ENCODE results near the gene NTM.

Gene NTM

GRCh38 chr11:131796541-131796940, 426.1 kb downstream of the NTM start:
- H3K27me3 ChIP-seq (ENCODE audit: insufficient read depth, poor library complexity, severe bottlenecking) = peaks cover 3% of the 10 kb centered on the region
- H3K4me3 ChIP-seq (replicated peaks; ENCODE audit: insufficient read depth, low read length) = no peak overlapping the region
- no peak overlapping the region for H3K27ac ChIP-seq (replicated peaks)
- DNase-seq (ENCODE audit: low read depth in 1 of 2, low spot score in 1 of 2) = no peak
- TF ChIP-seq, protein P1, sequence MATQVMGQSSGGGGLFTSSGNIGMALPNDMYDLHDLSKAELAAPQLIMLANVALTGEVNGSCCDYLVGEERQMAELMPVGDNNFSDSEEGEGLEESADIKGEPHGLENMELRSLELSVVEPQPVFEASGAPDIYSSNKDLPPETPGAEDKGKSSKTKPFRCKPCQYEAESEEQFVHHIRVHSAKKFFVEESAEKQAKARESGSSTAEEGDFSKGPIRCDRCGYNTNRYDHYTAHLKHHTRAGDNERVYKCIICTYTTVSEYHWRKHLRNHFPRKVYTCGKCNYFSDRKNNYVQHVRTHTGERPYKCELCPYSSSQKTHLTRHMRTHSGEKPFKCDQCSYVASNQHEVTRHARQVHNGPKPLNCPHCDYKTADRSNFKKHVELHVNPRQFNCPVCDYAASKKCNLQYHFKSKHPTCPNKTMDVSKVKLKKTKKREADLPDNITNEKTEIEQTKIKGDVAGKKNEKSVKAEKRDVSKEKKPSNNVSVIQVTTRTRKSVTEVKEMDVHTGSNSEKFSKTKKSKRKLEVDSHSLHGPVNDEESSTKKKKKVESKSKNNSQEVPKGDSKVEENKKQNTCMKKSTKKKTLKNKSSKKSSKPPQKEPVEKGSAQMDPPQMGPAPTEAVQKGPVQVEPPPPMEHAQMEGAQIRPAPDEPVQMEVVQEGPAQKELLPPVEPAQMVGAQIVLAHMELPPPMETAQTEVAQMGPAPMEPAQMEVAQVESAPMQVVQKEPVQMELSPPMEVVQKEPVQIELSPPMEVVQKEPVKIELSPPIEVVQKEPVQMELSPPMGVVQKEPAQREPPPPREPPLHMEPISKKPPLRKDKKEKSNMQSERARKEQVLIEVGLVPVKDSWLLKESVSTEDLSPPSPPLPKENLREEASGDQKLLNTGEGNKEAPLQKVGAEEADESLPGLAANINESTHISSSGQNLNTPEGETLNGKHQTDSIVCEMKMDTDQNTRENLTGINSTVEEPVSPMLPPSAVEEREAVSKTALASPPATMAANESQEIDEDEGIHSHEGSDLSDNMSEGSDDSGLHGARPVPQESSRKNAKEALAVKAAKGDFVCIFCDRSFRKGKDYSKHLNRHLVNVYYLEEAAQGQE (IDR thresholded peaks at IDR 0.05; ENCODE audit: insufficient replicate concordance, low read depth) = no peak
- TF ChIP-seq POLR2AphosphoS5 (IDR thresholded peaks at IDR 0.05; ENCODE audit: low read depth) (no peak), GABPA (IDR thresholded peaks at IDR 0.05; ENCODE audit: low read depth) (no peak), SPI1 (IDR thresholded peaks at IDR 0.05; ENCODE audit: borderline replicate concordance, low read depth) (no peak), CTCF (IDR thresholded peaks at IDR 0.05; ENCODE audit: insufficient read depth, low read length) (no peak)

GRCh38 chr11:131800452-131800851, 430.0 kb downstream of the NTM start:
- Histone ChIP-seq H3K4me3 (replicated peaks; ENCODE audit: insufficient read depth, low read length) (no peak overlapping the region), H3K27me3 (ENCODE audit: insufficient read depth, poor library complexity, severe bottlenecking) (peaks cover 7% of the 10 kb centered on the region), H3K27ac (replicated peaks) (no peak overlapping the region)
- no peak for DNase-seq (ENCODE audit: low read depth in 1 of 2, low spot score in 1 of 2)
- TF ChIP-seq GABPA (IDR thresholded peaks at IDR 0.05; ENCODE audit: low read depth) = no peak
- TF ChIP-seq POLR2AphosphoS5 (IDR thresholded peaks at IDR 0.05; ENCODE audit: low read depth) = no peak
- TF ChIP-seq, protein P1 (IDR thresholded peaks at IDR 0.05; ENCODE audit: insufficient replicate concordance, low read depth) = no peak
- TF ChIP-seq CTCF (IDR thresholded peaks at IDR 0.05; ENCODE audit: insufficient read depth, low read length) = no peak
- TF ChIP-seq SPI1 (IDR thresholded peaks at IDR 0.05; ENCODE audit: borderline replicate concordance, low read depth) = no peak

- H3K27ac ChIP-seq (replicated peaks) = no peak overlapping the region
- DNase-seq (ENCODE audit: low read depth in 1 of 2, low spot score in 1 of 2) = no peak
- no peak for TF ChIP-seq SPI1 (IDR thresholded peaks at IDR 0.05; ENCODE audit: borderline replicate concordance, low read depth)
- no peak for TF ChIP-seq CTCF (IDR thresholded peaks at IDR 0.05; ENCODE audit: insufficient read depth, low read length)
- no peak for TF ChIP-seq POLR2AphosphoS5 (IDR thresholded peaks at IDR 0.05; ENCODE audit: low read depth)
- H3K4me3 ChIP-seq (replicated peaks; ENCODE audit: insufficient read depth, low read length) = no peak overlapping the region
- H3K27me3 ChIP-seq (ENCODE audit: insufficient read depth, poor library complexity, severe bottlenecking) = peaks cover 5% of the 10 kb centered on the region
Observed at GRCh38 chr11:131802440-131803115, 432.2 kb downstream of the NTM start.

GRCh38 chr11:131807876-131808275, 437.5 kb downstream of the NTM start:
- Histone ChIP-seq H3K27me3 (ENCODE audit: insufficient read depth, poor library complexity, severe bottlenecking) (no peaks in the 10 kb centered on the region), H3K4me3 (replicated peaks; ENCODE audit: insufficient read depth, low read length) (no peak overlapping the region), H3K27ac (replicated peaks) (no peak overlapping the region)
- TF ChIP-seq CTCF (IDR thresholded peaks at IDR 0.05; ENCODE audit: insufficient read depth, low read length) (no peak), GABPA (IDR thresholded peaks at IDR 0.05; ENCODE audit: low read depth) (no peak), SPI1 (IDR thresholded peaks at IDR 0.05; ENCODE audit: borderline replicate concordance, low read depth) (no peak), POLR2AphosphoS5 (IDR thresholded peaks at IDR 0.05; ENCODE audit: low read depth) (no peak)
- TF ChIP-seq, protein P1 (IDR thresholded peaks at IDR 0.05; ENCODE audit: insufficient replicate concordance, low read depth) = no peak
- no peak for DNase-seq (ENCODE audit: low read depth in 1 of 2, low spot score in 1 of 2)
